ENCODE data around the gene CREM. TPM values are rescaled to one million over a fixed set of nuclear protein-coding genes. Genes with fewer than 3 reads are reported as not detected.
"Not testable (repeated sequence)": the region's sequence is repeated elsewhere in the genome, so short reads cannot be mapped to it uniquely, and the experiment has no call there.

CREM gene
- polyA plus RNA-seq (2013, experiment 1 of 2; ENCODE audit: insufficient read length) = 21.0 TPM
- 16.9 TPM for polyA plus RNA-seq (2013, experiment 2 of 2; ENCODE audit: insufficient read length)

- peak; percentile 95 for DNase-seq
Observed at GRCh38 chr10:35126530-35127288, at the start of gene CREM. Gene CREM (plus strand): TSS chr10:35126846. CDS start chr10:35137836, 10,990 bp downstream.

- DNase-seq = no peak
Observed at GRCh38 chr10:35079265-35079664, 47.4 kb upstream of the CREM start.

GRCh38 chr10:35079763-35080162, 46.9 kb upstream of the CREM start:
- peak; percentile 87 for DNase-seq

- DNase-seq = not testable (repeated sequence)
Observed at GRCh38 chr10:35080261-35080660, 46.4 kb upstream of the CREM start.

- no peak for DNase-seq
Observed at GRCh38 chr10:35083242-35083641, 43.4 kb upstream of the CREM start.

- DNase-seq = no peak
Observed at GRCh38 chr10:35089611-35090161, 37.0 kb upstream of the CREM start.

GRCh38 chr10:35090162-35090954, 36.3 kb upstream of the CREM start, which contains the start of gene CUL2:
Gene CUL2 (minus strand): TSS chr10:35090341. CDS start chr10:35071317, 19,024 bp downstream.
- peak; percentile 95 for DNase-seq

GRCh38 chr10:35091994-35092790, 34.5 kb upstream of the CREM start:
- no peak for DNase-seq

- no peak for DNase-seq
Observed at GRCh38 chr10:35092851-35093250, 33.8 kb upstream of the CREM start.

GRCh38 chr10:35096312-35096711, 30.3 kb upstream of the CREM start:
- DNase-seq = no peak

GRCh38 chr10:35097510-35097909, 29.1 kb upstream of the CREM start:
- no peak for DNase-seq

GRCh38 chr10:35103882-35104281, 22.8 kb upstream of the CREM start:
- DNase-seq = no peak

GRCh38 chr10:35112571-35112970, 14.1 kb upstream of the CREM start:
- no peak for DNase-seq

GRCh38 chr10:35119378-35119777, 7.3 kb upstream of the CREM start:
- no peak for DNase-seq

- DNase-seq = no peak
Observed at GRCh38 chr10:35124540-35124939, 2.1 kb upstream of the CREM start.

- no peak for DNase-seq
Observed at GRCh38 chr10:35126062-35126529, 550 bp upstream of the CREM start.

- DNase-seq = peak; percentile 68
Observed at GRCh38 chr10:35127289-35127891, 744 bp downstream of the CREM start.

- no peak for DNase-seq
Observed at GRCh38 chr10:35129185-35129674, 2.6 kb downstream of the CREM start.

- DNase-seq = no peak
Observed at GRCh38 chr10:35130663-35131062, 4.0 kb downstream of the CREM start.

GRCh38 chr10:35132727-35133126, 6.1 kb downstream of the CREM start:
- no peak for DNase-seq

- DNase-seq = no peak
Observed at GRCh38 chr10:35133586-35133985, 6.9 kb downstream of the CREM start.

- DNase-seq = peak; percentile 8
Observed at GRCh38 chr10:35135861-35136260, 9.2 kb downstream of the CREM start.
